OCI-LY7 (cell line): ENCODE measurements around the gene NUB1.

Experiments used
- EZH2phosphoT487 ChIP-seq: fragments of 200-600 bp; sonication (generic); IDR thresholded peaks from 2 replicates; pipeline ENCODE4 v1.6.1; 2018; ENCODE audit warnings: low read depth, borderline replicate concordance, mild to moderate bottlenecking, mixed run types, antibody characterized with exemption, low read length, moderate library complexity, mixed read lengths
- TF ChIP-seq, protein P1 (sequence below): fragments of 200-600 bp; sonication (generic); conservative IDR thresholded peaks from 2 replicates; pipeline ENCODE4 v1.5.1; 2014; ENCODE audit warnings: mild to moderate bottlenecking, antibody characterized with exemption, low read length, moderate library complexity, mixed read lengths

DNA sequence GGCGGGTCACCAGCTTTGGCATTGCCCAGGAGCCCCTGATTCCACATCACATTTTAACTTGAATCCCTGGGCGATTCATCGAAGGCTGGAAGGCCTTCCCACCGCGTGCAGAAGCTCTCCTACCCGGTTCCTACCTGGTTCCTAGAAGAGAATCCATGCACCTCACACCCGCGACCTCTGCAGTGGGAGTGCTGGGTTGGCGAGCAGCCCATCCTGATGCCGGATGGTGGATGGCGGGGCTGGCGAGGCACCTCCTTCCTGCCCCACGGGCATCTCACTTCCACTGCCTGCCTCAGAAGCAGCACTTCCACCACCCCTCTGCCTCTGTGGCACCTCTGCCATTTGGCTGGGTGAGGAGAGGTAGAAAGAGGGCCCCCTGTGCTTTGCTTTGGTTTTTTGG, 32.0 kb downstream of the NUB1 start:
- TF ChIP-seq, protein P1, sequence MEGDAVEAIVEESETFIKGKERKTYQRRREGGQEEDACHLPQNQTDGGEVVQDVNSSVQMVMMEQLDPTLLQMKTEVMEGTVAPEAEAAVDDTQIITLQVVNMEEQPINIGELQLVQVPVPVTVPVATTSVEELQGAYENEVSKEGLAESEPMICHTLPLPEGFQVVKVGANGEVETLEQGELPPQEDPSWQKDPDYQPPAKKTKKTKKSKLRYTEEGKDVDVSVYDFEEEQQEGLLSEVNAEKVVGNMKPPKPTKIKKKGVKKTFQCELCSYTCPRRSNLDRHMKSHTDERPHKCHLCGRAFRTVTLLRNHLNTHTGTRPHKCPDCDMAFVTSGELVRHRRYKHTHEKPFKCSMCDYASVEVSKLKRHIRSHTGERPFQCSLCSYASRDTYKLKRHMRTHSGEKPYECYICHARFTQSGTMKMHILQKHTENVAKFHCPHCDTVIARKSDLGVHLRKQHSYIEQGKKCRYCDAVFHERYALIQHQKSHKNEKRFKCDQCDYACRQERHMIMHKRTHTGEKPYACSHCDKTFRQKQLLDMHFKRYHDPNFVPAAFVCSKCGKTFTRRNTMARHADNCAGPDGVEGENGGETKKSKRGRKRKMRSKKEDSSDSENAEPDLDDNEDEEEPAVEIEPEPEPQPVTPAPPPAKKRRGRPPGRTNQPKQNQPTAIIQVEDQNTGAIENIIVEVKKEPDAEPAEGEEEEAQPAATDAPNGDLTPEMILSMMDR, result no peak
- no peak for TF ChIP-seq EZH2phosphoT487
